GM23338 (cell line): ENCODE results near the gene TMC3. TPM values are rescaled to one million over a fixed set of nuclear protein-coding genes. Genes with fewer than 3 reads are reported as not detected.
A peak's percentile ranks its signal among the peaks of the same experiment; 100 is the strongest.

Experiments
- ATAC-seq: fragments of 200-7000 bp; cut with Tn5 transposase; 3 replicates; pipeline ENCODE4 v1.9.1; 2020
- DNase-seq: peaks from one replicate; pipeline ENCODE4 v3.0.0-alpha.2; 2015; ENCODE audit warnings: low spot score
- H2AFZ ChIP-seq: fragments of 200-600 bp; sonication (generic); 2 replicates; pipeline ENCODE4 v1.8.0; 2016; ENCODE audit warnings: antibody characterized with exemption, mild to moderate bottlenecking, moderate library complexity
- H3F3A ChIP-seq: fragments of 200-600 bp; sonication (generic); replicated peaks from 2 replicates; pipeline ENCODE4 v1.8.0; 2017; ENCODE audit warnings: antibody characterized with exemption, mixed run types, low read depth
- H3K27ac ChIP-seq: fragments of 200-600 bp; sonication (generic); 2 replicates; pipeline ENCODE4 v1.6.1; 2016; ENCODE audit warnings: low read depth
- H3K27me3 ChIP-seq: fragments of 200-600 bp; sonication (generic); 2 replicates; pipeline ENCODE4 v1.8.0; 2016; ENCODE audit warnings: mild to moderate bottlenecking, mixed run types, moderate library complexity; ENCODE audit not compliant: insufficient read depth
- H3K36me3 ChIP-seq: fragments of 200-600 bp; sonication (generic); 2 replicates; pipeline ENCODE4 v1.8.0; 2016; ENCODE audit warnings: mild to moderate bottlenecking; ENCODE audit not compliant: insufficient read depth
- H3K4me1 ChIP-seq: fragments of 200-600 bp; sonication (generic); 2 replicates; pipeline ENCODE4 v1.8.0; 2016; ENCODE audit warnings: mild to moderate bottlenecking, moderate library complexity; ENCODE audit not compliant: insufficient read depth
- H3K4me2 ChIP-seq: fragments of 200-600 bp; sonication (generic); 2 replicates; pipeline ENCODE4 v1.7.1; 2017; ENCODE audit warnings: mixed run types
- H3K4me3 ChIP-seq: fragments of 200-600 bp; sonication (generic); 2 replicates; pipeline ENCODE4 v1.6.1; 2016; ENCODE audit warnings: mixed run types
- H3K79me2 ChIP-seq: fragments of 200-600 bp; sonication (generic); replicated peaks from 2 replicates; pipeline ENCODE4 v1.8.0; 2017; ENCODE audit warnings: mild to moderate bottlenecking; ENCODE audit not compliant: insufficient read depth
- H3K9me2 ChIP-seq: fragments of 200-600 bp; sonication (generic); 2 replicates; pipeline ENCODE4 v1.8.0; 2017; ENCODE audit not compliant: insufficient read depth
- H4K20me1 ChIP-seq: fragments of 200-600 bp; sonication (generic); replicated peaks from 2 replicates; pipeline ENCODE4 v1.8.0; 2017; ENCODE audit warnings: mild to moderate bottlenecking; ENCODE audit not compliant: insufficient read depth
- H3K27ac Mint-ChIP-seq: 2 replicates; pipeline ENCODE4 v1.8.0; 2020; ENCODE audit warnings: inconsistent platforms, mild to moderate bottlenecking, moderate library complexity, mixed read lengths
- H3K27me3 Mint-ChIP-seq: 3 replicates; pipeline ENCODE4 v1.8.0; 2022; ENCODE audit warnings: low read depth, mild to moderate bottlenecking, moderate library complexity, mixed read lengths, inconsistent platforms; ENCODE audit not compliant: insufficient read depth, poor library complexity
- H3K36me3 Mint-ChIP-seq: 3 replicates; pipeline ENCODE4 v1.8.0; 2021; ENCODE audit warnings: low read depth, mild to moderate bottlenecking, inconsistent platforms, moderate library complexity, mixed read lengths
- H3K4me1 Mint-ChIP-seq: 3 replicates; pipeline ENCODE4 v1.8.0; 2020; ENCODE audit warnings: mild to moderate bottlenecking, inconsistent platforms, mixed read lengths
- H3K4me3 Mint-ChIP-seq: 3 replicates; pipeline ENCODE4 v1.8.0; 2021; ENCODE audit warnings: moderate library complexity, mild to moderate bottlenecking, inconsistent platforms, mixed read lengths
- H3K9me3 Mint-ChIP-seq: 3 replicates; pipeline ENCODE4 v1.8.0; 2020; ENCODE audit warnings: moderate library complexity, mild to moderate bottlenecking, inconsistent platforms, mixed read lengths
- CREB1 ChIP-seq: fragments of 250-450 bp; sonication (Bioruptor Pico); IDR thresholded peaks from 2 replicates; pipeline ENCODE4 v1.5.0; 2020; ENCODE audit warnings: low read depth, mild to moderate bottlenecking, moderate library complexity
- EZH2 ChIP-seq: fragments of 200-600 bp; sonication (generic); IDR thresholded peaks from one replicate; pipeline ENCODE4 v1.8.0; 2017; ENCODE audit warnings: antibody characterized with exemption, mild to moderate bottlenecking, low read depth; ENCODE audit not compliant: unreplicated experiment
- POLR2AphosphoS5 ChIP-seq: IDR thresholded peaks from 2 replicates; pipeline ENCODE4 v1.6.1; 2016; ENCODE audit warnings: antibody characterized with exemption, low read depth
- STAT1 ChIP-seq: IDR thresholded peaks from one replicate; pipeline ENCODE4 v1.6.1; 2016; ENCODE audit warnings: antibody characterized with exemption; ENCODE audit not compliant: unreplicated experiment
- ZNF114 ChIP-seq: fragments of 250-450 bp; sonication (Bioruptor Pico); IDR thresholded peaks from 2 replicates; pipeline ENCODE4 v1.5.0; 2020; ENCODE audit warnings: mild to moderate bottlenecking, moderate library complexity
- ZNF462 ChIP-seq: fragments of 250-450 bp; sonication (Bioruptor Pico); IDR thresholded peaks from 2 replicates; pipeline ENCODE4 v1.5.0; 2020; ENCODE audit warnings: mild to moderate bottlenecking, moderate library complexity
- polyA plus RNA-seq: library from polyadenylated mRNA; unstranded; fragments of >200 nt; fragmentation: Nextera tagmentation; extraction: Ambion mirVana; gene quantifications from 2 replicates; pipeline ENCODE4 v1.2.1, GENCODE V29; 2016
- total RNA-seq: library from RNA; depleted of rRNA; stranded (reverse); fragments of >200 nt; shearing (Covaris generic); gene quantifications from 2 replicates; pipeline ENCODE4 v1.2.3, GENCODE V29; 2014

Gene TMC3
- total and polyA plus RNA-seq, 2 experiments from 2014 or later = 0.10 TPM; not detected in 1

- no peaks in the 10 kb centered on the region for H3F3A ChIP-seq
- H4K20me1 ChIP-seq = no peaks in the 10 kb centered on the region
- H3K27me3 Mint-ChIP-seq = no peaks in the 10 kb centered on the region
- peak overlapping the region; percentile 36 for H3K4me2 ChIP-seq
- TF ChIP-seq EZH2 (no peak), CREB1 (CRISPR knock-in tag) (no peak), POLR2AphosphoS5 (no peak), ZNF114 (CRISPR knock-in tag) (no peak), STAT1 (no peak), ZNF462 (CRISPR knock-in tag) (peak; percentile 28; the same call in 1 of the 2 replicates)
- peaks cover 18% of the 10 kb centered on the region for H3K4me1 Mint-ChIP-seq
- H2AFZ ChIP-seq = peak overlapping the region; percentile 2; the same call in 1 of the 2 replicates
- H3K27ac Mint-ChIP-seq = peak overlapping the region; percentile 90
- H3K27ac ChIP-seq = no peak overlapping the region
- DNase-seq (peak; percentile 83), ATAC-seq (peak; percentile 99)
- H3K9me2 ChIP-seq = no peaks in the 10 kb centered on the region
- H3K4me1 ChIP-seq = peaks cover 11% of the 10 kb centered on the region
- H3K4me3 ChIP-seq = peak overlapping the region; percentile 12
- no peaks in the 10 kb centered on the region for H3K9me3 Mint-ChIP-seq
- H3K4me3 Mint-ChIP-seq = peak overlapping the region; percentile 62
- H3K79me2 ChIP-seq = no peaks in the 10 kb centered on the region
- no peaks in the 10 kb centered on the region for H3K27me3 ChIP-seq
- no peaks in the 10 kb centered on the region for H3K36me3 Mint-ChIP-seq
- no peaks in the 10 kb centered on the region for H3K36me3 ChIP-seq
These were observed 45.4 kb upstream of the TMC3 start for GRCh38 chr15:81419332-81419943.
